Esophagus squamous epithelium (tissue), 4 donors: ENCODE measurements around the gene NEDD4.

Experiments used
- CTCF ChIP-seq, 6 experiments: fragments of 450-650 bp in 4 of 6; fragments of 200-600 bp in 2 of 6; sonication (generic) in 2 of 6; IDR thresholded peaks; one replicate each; pipeline ENCODE4 v1.5.1; 2016 to 2019; ENCODE audit warnings: antibody characterized with exemption in 6 of 6, mild to moderate bottlenecking in 4 of 6, moderate library complexity in 4 of 6
- POLR2A ChIP-seq, 4 donors: fragments of 450-650 bp; IDR thresholded peaks; one replicate each; pipeline ENCODE4 v1.6.1; 2017; ENCODE audit warnings: antibody characterized with exemption in 4 of 4, mild to moderate bottlenecking in 4 of 4, moderate library complexity in 3 of 4

GRCh38 chr15:55868707-55869106 is 124.7 kb downstream of the NEDD4 start:
- TF ChIP-seq POLR2A (IDR thresholded peaks at IDR 0.05) (no peak), CTCF (IDR thresholded peaks at IDR 0.05) (no peak)
